ENCODE data around the gene FYB1.

GRCh38 chr5:39218482-39219402 is 621 bp downstream of the FYB1 start:
- TF ChIP-seq NFE2L2 (IDR thresholded peaks at IDR 0.05; ENCODE audit: low read depth, low read length) (no peak), POLR2A (IDR thresholded peaks at IDR 0.05; ENCODE audit: low read depth, low read length) (no peak), CTCF (conservative IDR thresholded peaks at IDR 0.05; ENCODE audit: low read depth, low read length) (no peak), RFX5 (IDR thresholded peaks at IDR 0.05; ENCODE audit: low read depth, low read length) (no peak), SMC3 (IDR thresholded peaks at IDR 0.05; ENCODE audit: low read depth, low read length) (no peak), MAFK (IDR thresholded peaks at IDR 0.05; ENCODE audit: low read depth, low read length) (no peak), RAD21 (IDR thresholded peaks at IDR 0.05; ENCODE audit: low read length) (no peak), ELK1 (IDR thresholded peaks at IDR 0.05; ENCODE audit: borderline replicate concordance, low read depth, low read length) (no peak)
